Ovary (tissue), 9 donors: ENCODE results near the gene CXCL12. TPM values are rescaled to one million over a fixed set of nuclear protein-coding genes. Genes with fewer than 3 reads are reported as not detected.

Experiments
- DNase-seq, 5 donors: peaks; one replicate each; pipeline ENCODE4 v3.0.0-alpha.2; 2019 to 2020
- H3K27ac ChIP-seq, 2 donors: fragments of 200-600 bp; one replicate each; pipeline versions ENCODE4 v1.5.1 to v1.8.0; 2019 to 2022
- H3K27me3 ChIP-seq: fragments of 200-600 bp; one replicate; pipeline ENCODE4 v1.8.0; 2022
- H3K36me3 ChIP-seq: fragments of 200-600 bp; sonication (generic); one replicate; pipeline ENCODE4 v1.5.1; 2019
- H3K4me1 ChIP-seq: one replicate; pipeline ENCODE4 v1.8.1; 2013; ENCODE audit warnings: mild to moderate bottlenecking, moderate library complexity; ENCODE audit not compliant: insufficient read depth
- H3K4me3 ChIP-seq: fragments of 200-600 bp; sonication (generic); one replicate; pipeline ENCODE4 v1.5.1; 2017
- H3K9me3 ChIP-seq, 2 donors: fragments of 200-600 bp in 1 of 2; sonication (generic) in 1 of 2; one replicate each; pipeline versions ENCODE4 v1.5.1 to v1.8.1; 2013 to 2019; ENCODE audit warnings: mild to moderate bottlenecking in 1 of 2, moderate library complexity in 1 of 2
- EP300 ChIP-seq: sonication (generic); formaldehyde crosslinking; IDR thresholded peaks from one replicate; pipeline ENCODE4 v1.6.1; 2017; ENCODE audit warnings: antibody characterized with exemption
- POLR2A ChIP-seq: fragments of 450-650 bp; IDR thresholded peaks from one replicate; pipeline ENCODE4 v1.6.1; 2017; ENCODE audit warnings: antibody characterized with exemption, mild to moderate bottlenecking, moderate library complexity
- WGBS, 3 donors: extraction: QIAGEN DNeasy Blood & Tissue Kit in 1 of 3; methylation state at CpG; one replicate each; pipeline versions ENCODE4 v1.1.5 to v1.1.7; 2013 to 2017; 5-methylcytosine and 5-hydroxymethylcytosine counted together
- intact Hi-C, 4 donors: fragments of 100-400 bp; cut with DNase I; formaldehyde crosslinking; loops; one replicate each; pipeline versions ENCODE4 v1.11.0 to v1.15.1; 2022 to 2023
- polyA plus RNA-seq, 2 donors: library from polyadenylated mRNA; stranded (reverse); fragments of 200-250 nt in 1 of 2; fragments of 350-450 nt in 1 of 2; fragmentation: Illumina TruSeq in 1 of 2; extraction: RNeasy Lipid Tissue Mini Kit (QIAGEN cat#74804) in 1 of 2; gene quantifications; one replicate each; pipeline ENCODE4 v1.2.3, GENCODE V29; 2013 to 2014
- total RNA-seq, 7 donors: library from RNA; depleted of rRNA in 2 of 7; stranded (reverse); fragments of >200 nt in 2 of 7; fragmentation: NEBNext Ultra II Directional in 3 of 7; extraction: Animal tissue kit (Norgen Biotek cat#: 25700) in 3 of 7; gene quantifications; one replicate each; pipeline versions ENCODE4 v1.1.0 to v1.2.4, GENCODE V29; 2016 to 2023
- TF ChIP-seq, protein P1 (sequence below), 3 donors: fragments of 450-650 bp in 2 of 3; fragments of 200-600 bp in 1 of 3; IDR thresholded peaks; one replicate each; pipeline versions ENCODE4 v1.5.1 to v1.8.0; 2016 to 2022; ENCODE audit warnings: antibody characterized with exemption in 3 of 3, mild to moderate bottlenecking in 1 of 3
- donor health status: DM: no; HTN: no; CAD: no; lungs with moderate emphysema.
- donor health status: DM: no; HTN: no; CAD: no.
- donor health status: Bipolar disorder and iron deficiency.
- donor health status: DM: yes; HTN: yes; CAD: no.
- donor health status: DM: no; HTN: no; CAD: no.
- donor health status: DM: yes; HTN: yes; CAD: no.

CXCL12 gene
- total and polyA plus RNA-seq, 9 donors = 14.2 to 341 (median 106) TPM

GRCh38 chr10:44426247-44427034 lies 41.5 kb upstream of the CXCL12 start:
- intact Hi-C loops = no loop called here
- Histone ChIP-seq H3K4me1 (no peaks in the 10 kb centered on the region), H3K36me3 (no peaks in the 10 kb centered on the region), H3K27ac (no peak overlapping the region), H3K4me3 (no peak overlapping the region), H3K9me3 (no peaks in the 10 kb centered on the region), H3K27me3 (no peaks in the 10 kb centered on the region)
- no peak for TF ChIP-seq POLR2A
- TF ChIP-seq, protein P1, sequence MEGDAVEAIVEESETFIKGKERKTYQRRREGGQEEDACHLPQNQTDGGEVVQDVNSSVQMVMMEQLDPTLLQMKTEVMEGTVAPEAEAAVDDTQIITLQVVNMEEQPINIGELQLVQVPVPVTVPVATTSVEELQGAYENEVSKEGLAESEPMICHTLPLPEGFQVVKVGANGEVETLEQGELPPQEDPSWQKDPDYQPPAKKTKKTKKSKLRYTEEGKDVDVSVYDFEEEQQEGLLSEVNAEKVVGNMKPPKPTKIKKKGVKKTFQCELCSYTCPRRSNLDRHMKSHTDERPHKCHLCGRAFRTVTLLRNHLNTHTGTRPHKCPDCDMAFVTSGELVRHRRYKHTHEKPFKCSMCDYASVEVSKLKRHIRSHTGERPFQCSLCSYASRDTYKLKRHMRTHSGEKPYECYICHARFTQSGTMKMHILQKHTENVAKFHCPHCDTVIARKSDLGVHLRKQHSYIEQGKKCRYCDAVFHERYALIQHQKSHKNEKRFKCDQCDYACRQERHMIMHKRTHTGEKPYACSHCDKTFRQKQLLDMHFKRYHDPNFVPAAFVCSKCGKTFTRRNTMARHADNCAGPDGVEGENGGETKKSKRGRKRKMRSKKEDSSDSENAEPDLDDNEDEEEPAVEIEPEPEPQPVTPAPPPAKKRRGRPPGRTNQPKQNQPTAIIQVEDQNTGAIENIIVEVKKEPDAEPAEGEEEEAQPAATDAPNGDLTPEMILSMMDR (IDR thresholded peaks at IDR 0.05) = no peak
- no peak for TF ChIP-seq EP300
- DNase-seq = no peak
- WGBS, 3 donors = 63 to 79% (median 70%) methylated on average over 8 of the region's 8 CpGs

DNA sequence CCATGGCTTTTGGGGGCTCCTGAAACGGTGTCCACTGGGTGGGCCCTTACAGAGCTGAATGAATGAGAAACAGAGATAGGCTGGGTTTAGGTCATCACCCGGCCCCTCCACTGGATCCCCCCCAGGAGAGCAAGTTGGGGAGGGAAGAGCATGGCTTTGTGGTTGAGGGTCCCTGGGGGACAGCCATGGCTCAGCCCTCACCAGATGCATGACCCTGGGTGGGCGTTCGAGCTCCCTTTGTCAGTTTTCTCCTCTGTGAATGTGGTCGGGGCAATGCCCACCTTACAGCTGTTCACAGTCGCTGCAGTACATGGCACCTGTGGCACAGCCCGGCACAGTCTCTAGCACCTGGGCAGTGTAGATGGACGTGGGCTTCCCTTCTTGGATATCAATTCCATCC lies 40.6 kb upstream of the CXCL12 start:
- no peaks in the 10 kb centered on the region for H3K27me3 ChIP-seq
- H3K4me1 ChIP-seq = no peaks in the 10 kb centered on the region
- no peak for DNase-seq
- H3K27ac ChIP-seq = no peak overlapping the region
- TF ChIP-seq POLR2A (no peak), EP300 (no peak)
- TF ChIP-seq, protein P1 (IDR thresholded peaks at IDR 0.05) = no peak
- no peaks in the 10 kb centered on the region for H3K9me3 ChIP-seq
- H3K4me3 ChIP-seq = no peak overlapping the region
- WGBS, 3 donors = 84 to 92% (median 85%) methylated on average over 8 of the region's 8 CpGs
- intact Hi-C loops = no loop called here
- no peaks in the 10 kb centered on the region for H3K36me3 ChIP-seq

GRCh38 chr10:44424957-44425356 lies 40.1 kb upstream of the CXCL12 start:
- intact Hi-C loops = no loop called here
- Histone ChIP-seq H3K4me3 (no peak overlapping the region), H3K36me3 (no peaks in the 10 kb centered on the region), H3K27me3 (no peaks in the 10 kb centered on the region), H3K9me3 (no peaks in the 10 kb centered on the region), H3K27ac (no peak overlapping the region), H3K4me1 (no peaks in the 10 kb centered on the region)
- TF ChIP-seq EP300 (no peak), POLR2A (no peak)
- TF ChIP-seq, protein P1 (IDR thresholded peaks at IDR 0.05) = no peak
- DNase-seq = no peak
- 65 to 80% (median 74%) methylated on average over 13 of the region's 13 CpGs for WGBS, 3 donors

- WGBS, 3 donors = 87 to 91% (median 89%) methylated on average over 5 of the region's 5 CpGs
- no peak for TF ChIP-seq EP300
- TF ChIP-seq, protein P1 (IDR thresholded peaks at IDR 0.05) = no peak
- DNase-seq = no peak
- Histone ChIP-seq H3K27ac (no peak overlapping the region), H3K4me3 (no peak overlapping the region), H3K36me3 (no peaks in the 10 kb centered on the region), H3K27me3 (no peaks in the 10 kb centered on the region), H3K9me3 (no peaks in the 10 kb centered on the region), H3K4me1 (no peaks in the 10 kb centered on the region)
- intact Hi-C loops = no loop called here
These were observed 39.4 kb upstream of the CXCL12 start for GRCh38 chr10:44424298-44424697.
